ENCODE results near the gene GSPT1.
A peak's percentile ranks its signal among the peaks of the same experiment; 100 is the strongest.
"Not testable (repeated sequence)": the region's sequence is repeated elsewhere in the genome, so short reads cannot be mapped to it uniquely, and the experiment has no call there.

The GSPT1 gene

DNA sequence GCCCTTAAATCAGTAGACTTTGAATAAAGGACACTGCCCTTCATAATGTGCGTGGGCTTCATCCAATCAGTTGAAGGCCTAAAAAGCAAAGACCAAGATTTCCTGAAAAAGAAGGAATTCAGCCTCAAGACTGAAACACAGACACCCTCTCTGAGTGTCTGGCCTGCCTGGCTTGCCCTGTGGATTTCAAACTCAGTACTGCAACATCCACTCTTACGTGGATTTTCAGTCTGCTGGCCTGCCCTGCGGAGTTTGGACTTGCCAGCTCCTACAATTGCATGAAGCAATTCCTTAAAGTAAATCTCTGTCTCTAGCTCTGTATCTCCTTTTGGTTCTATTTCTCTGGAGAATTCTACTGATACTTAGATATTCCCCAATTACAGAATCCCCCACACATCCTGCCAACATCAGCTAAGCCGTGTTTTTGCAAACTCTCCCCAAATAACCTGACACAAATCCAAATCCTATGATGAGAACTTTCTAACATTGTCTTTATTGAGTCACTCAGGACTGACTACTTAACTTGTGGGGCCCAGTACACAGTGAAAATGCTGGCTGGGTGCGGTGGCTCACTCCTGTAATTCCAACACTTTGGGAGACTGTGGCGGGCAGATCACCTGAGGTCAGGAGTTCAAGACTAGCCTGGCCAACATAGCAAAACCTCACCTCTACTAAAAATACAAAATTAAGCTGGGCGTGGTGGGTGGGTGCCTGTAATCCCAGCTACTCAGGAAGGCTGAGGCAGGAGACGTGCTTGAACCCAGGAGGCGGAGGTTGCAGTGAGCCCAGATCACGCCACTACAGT lies 42.0 kb upstream of the GSPT1 start:
- Histone ChIP-seq H3K4me1 (ENCODE audit: low read depth, poor library complexity, severe bottlenecking) (peaks cover 78% of the 10 kb centered on the region), H2AFZ (ENCODE audit: low read depth) (no peak overlapping the region), H3K4me2 (no peak overlapping the region), H3K27ac (peak overlapping the region; percentile 65; the same call in 1 of the 2 replicates), H3K4me3 (IDR thresholded peaks at IDR 0.05; ENCODE audit: insufficient read depth, low read depth, low read length) (no peak overlapping the region), H4K20me1 (ENCODE audit: insufficient read depth) (no peaks in the 10 kb centered on the region), H3K36me3 (ENCODE audit: insufficient read depth) (no peaks in the 10 kb centered on the region), H3K9ac (no peak overlapping the region), H3K27me3 (ENCODE audit: insufficient read depth, low read depth) (no peaks in the 10 kb centered on the region), H3K79me2 (ENCODE audit: insufficient read depth, low read depth) (peaks cover 11% of the 10 kb centered on the region; the same call in 1 of the 2 replicates)
- TF ChIP-seq, protein P1, sequence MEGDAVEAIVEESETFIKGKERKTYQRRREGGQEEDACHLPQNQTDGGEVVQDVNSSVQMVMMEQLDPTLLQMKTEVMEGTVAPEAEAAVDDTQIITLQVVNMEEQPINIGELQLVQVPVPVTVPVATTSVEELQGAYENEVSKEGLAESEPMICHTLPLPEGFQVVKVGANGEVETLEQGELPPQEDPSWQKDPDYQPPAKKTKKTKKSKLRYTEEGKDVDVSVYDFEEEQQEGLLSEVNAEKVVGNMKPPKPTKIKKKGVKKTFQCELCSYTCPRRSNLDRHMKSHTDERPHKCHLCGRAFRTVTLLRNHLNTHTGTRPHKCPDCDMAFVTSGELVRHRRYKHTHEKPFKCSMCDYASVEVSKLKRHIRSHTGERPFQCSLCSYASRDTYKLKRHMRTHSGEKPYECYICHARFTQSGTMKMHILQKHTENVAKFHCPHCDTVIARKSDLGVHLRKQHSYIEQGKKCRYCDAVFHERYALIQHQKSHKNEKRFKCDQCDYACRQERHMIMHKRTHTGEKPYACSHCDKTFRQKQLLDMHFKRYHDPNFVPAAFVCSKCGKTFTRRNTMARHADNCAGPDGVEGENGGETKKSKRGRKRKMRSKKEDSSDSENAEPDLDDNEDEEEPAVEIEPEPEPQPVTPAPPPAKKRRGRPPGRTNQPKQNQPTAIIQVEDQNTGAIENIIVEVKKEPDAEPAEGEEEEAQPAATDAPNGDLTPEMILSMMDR (conservative IDR thresholded peaks at IDR 0.05; ENCODE audit: low read depth, low read length): no peak

DNA sequence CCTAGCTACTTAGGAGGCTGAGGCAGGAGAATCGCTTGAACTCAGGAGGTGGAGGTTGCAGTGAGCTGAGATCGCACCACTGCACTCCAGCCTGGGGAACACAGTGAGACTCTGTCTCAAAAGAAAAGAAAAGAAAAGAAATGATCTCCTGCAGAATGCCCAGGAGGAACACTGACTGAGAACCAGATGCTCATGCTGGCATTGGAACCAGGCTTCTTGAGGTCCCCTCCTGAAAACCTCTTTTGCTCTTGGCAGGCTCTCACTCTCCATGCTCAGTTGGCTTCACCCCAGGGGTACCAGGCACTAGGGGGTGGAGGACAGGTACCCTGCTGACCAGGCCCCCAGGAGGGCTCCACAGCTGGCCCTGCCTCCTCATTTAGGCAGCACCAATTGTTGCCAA lies 40.8 kb upstream of the GSPT1 start:
- H2AFZ ChIP-seq (ENCODE audit: low read depth): no peak overlapping the region
- H3K36me3 ChIP-seq (ENCODE audit: insufficient read depth): no peaks in the 10 kb centered on the region
- H3K9ac ChIP-seq: no peak overlapping the region
- no peaks in the 10 kb centered on the region for H4K20me1 ChIP-seq (ENCODE audit: insufficient read depth)
- no peak overlapping the region for H3K4me2 ChIP-seq
- no peaks in the 10 kb centered on the region for H3K27me3 ChIP-seq (ENCODE audit: insufficient read depth, low read depth)
- H3K27ac ChIP-seq: no peak overlapping the region
- H3K79me2 ChIP-seq (ENCODE audit: insufficient read depth, low read depth): peaks cover 4% of the 10 kb centered on the region; the same call in 1 of the 2 replicates
- no peak overlapping the region for H3K4me3 ChIP-seq (IDR thresholded peaks at IDR 0.05; ENCODE audit: insufficient read depth, low read depth, low read length)
- peaks cover 66% of the 10 kb centered on the region for H3K4me1 ChIP-seq (ENCODE audit: low read depth, poor library complexity, severe bottlenecking)
- TF ChIP-seq, protein P1 (conservative IDR thresholded peaks at IDR 0.05; ENCODE audit: low read depth, low read length): no peak

DNA sequence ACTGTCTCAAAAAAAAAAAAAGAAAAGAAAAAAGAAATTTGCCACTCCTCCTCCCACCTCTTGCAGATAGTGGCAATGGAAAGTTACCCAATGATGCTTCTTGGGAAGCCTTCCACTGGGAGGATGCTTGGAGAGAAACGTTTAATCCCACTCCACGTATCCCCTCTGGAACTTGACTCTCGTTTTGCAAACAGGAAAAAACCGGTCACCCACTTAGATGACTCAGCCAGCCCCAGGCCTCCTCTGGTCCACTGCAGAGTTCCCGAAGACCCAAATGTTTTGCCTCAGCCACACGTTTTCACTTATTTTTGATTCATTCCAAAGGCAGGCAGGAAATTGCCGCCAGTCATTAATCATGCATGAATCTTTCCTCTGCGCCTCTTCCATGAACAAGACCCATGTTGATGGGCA lies 40.0 kb upstream of the GSPT1 start:
- Histone ChIP-seq H3K79me2 (ENCODE audit: insufficient read depth, low read depth) (peaks cover 4% of the 10 kb centered on the region; the same call in 1 of the 2 replicates), H3K36me3 (ENCODE audit: insufficient read depth) (no peaks in the 10 kb centered on the region), H3K4me1 (ENCODE audit: low read depth, poor library complexity, severe bottlenecking) (peaks cover 61% of the 10 kb centered on the region), H3K4me3 (IDR thresholded peaks at IDR 0.05; ENCODE audit: insufficient read depth, low read depth, low read length) (no peak overlapping the region), H3K27me3 (ENCODE audit: insufficient read depth, low read depth) (no peaks in the 10 kb centered on the region), H4K20me1 (ENCODE audit: insufficient read depth) (no peaks in the 10 kb centered on the region), H3K4me2 (no peak overlapping the region), H3K27ac (no peak overlapping the region), H2AFZ (ENCODE audit: low read depth) (no peak overlapping the region), H3K9ac (no peak overlapping the region)
- TF ChIP-seq, protein P1 (conservative IDR thresholded peaks at IDR 0.05; ENCODE audit: low read depth, low read length): no peak

DNA sequence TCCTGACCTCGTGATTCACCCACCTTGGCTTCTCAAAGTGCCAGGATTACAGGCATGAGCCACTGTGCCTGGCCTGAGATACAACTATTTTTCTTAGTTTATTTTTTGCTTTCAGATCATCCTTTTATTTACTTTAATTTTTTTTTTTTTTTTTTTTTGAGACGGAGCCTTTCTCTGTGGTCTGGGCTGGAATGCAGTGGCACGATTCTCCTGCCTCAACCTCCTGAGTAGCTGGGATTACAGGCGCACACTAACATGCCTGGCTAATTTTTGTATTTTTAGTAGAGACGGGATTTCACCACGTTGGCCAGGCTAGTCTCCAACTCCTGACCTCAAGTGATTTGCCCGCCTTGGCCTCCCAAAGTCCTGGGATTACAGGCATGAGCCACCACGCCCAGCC lies 37.8 kb upstream of the GSPT1 start:
- not testable (repeated sequence) for H3K9ac ChIP-seq; H3K27me3 ChIP-seq (ENCODE audit: insufficient read depth, low read depth); H3K36me3 ChIP-seq (ENCODE audit: insufficient read depth); H3K79me2 ChIP-seq (ENCODE audit: insufficient read depth, low read depth); H3K4me3 ChIP-seq (IDR thresholded peaks at IDR 0.05; ENCODE audit: insufficient read depth, low read depth, low read length); H2AFZ ChIP-seq (ENCODE audit: low read depth); H4K20me1 ChIP-seq (ENCODE audit: insufficient read depth); H3K4me2 ChIP-seq; H3K27ac ChIP-seq
- H3K4me1 ChIP-seq (ENCODE audit: low read depth, poor library complexity, severe bottlenecking): peaks cover 55% of the 10 kb centered on the region

DNA sequence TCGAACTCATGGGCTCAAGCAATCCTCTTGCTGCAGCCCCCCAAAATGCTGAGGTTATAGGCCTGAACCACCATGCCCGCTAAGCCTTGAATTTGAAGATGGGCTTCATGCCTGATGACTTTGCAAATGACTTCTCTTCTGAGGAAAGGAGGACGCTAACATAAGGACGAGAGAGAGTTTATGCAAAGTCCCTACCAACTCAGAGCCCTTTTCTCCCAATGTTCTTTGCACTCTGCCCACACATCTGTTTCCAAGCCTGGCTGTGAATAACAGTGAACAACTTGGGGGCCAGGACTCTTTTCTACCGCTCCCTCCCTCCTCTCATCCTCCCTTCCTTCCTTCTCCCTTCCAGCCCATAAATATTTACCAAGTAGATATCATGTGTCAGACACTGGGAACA lies 34.6 kb upstream of the GSPT1 start:
- no peak overlapping the region for H3K27ac ChIP-seq
- H3K9ac ChIP-seq: no peak overlapping the region
- no peaks in the 10 kb centered on the region for H3K27me3 ChIP-seq (ENCODE audit: insufficient read depth, low read depth)
- peaks cover 31% of the 10 kb centered on the region for H3K4me1 ChIP-seq (ENCODE audit: low read depth, poor library complexity, severe bottlenecking)
- TF ChIP-seq, protein P1 (conservative IDR thresholded peaks at IDR 0.05; ENCODE audit: low read depth, low read length): no peak
- H3K79me2 ChIP-seq (ENCODE audit: insufficient read depth, low read depth): no peaks in the 10 kb centered on the region
- H4K20me1 ChIP-seq (ENCODE audit: insufficient read depth): no peaks in the 10 kb centered on the region
- no peaks in the 10 kb centered on the region for H3K36me3 ChIP-seq (ENCODE audit: insufficient read depth)
- no peak overlapping the region for H2AFZ ChIP-seq (ENCODE audit: low read depth)
- H3K4me3 ChIP-seq (IDR thresholded peaks at IDR 0.05; ENCODE audit: insufficient read depth, low read depth, low read length): no peak overlapping the region
- no peak overlapping the region for H3K4me2 ChIP-seq
